ENCODE data around the gene NHSL2. TPM values are rescaled to one million over a fixed set of nuclear protein-coding genes. Genes with fewer than 3 reads are reported as not detected.

Gene NHSL2
- total RNA-seq, 2 donors from 2014 or later: 1.0 to 4.1 TPM

- H3K9ac ChIP-seq (ENCODE audit: low read depth in 2 of 2, low read length in 2 of 2): no peak overlapping the region
- no peak overlapping the region for H3K27ac ChIP-seq
- H3K4me1 ChIP-seq: peaks cover 3% of the 10 kb centered on the region
- intact Hi-C loops (cut with DNase I): no loop called here
- no peaks in the 10 kb centered on the region for H3K9me3 ChIP-seq
- H3K27me3 ChIP-seq: no peaks in the 10 kb centered on the region
- no peak for DNase-seq
- no peak overlapping the region for H3K4me3 ChIP-seq
- no peaks in the 10 kb centered on the region for H3K36me3 ChIP-seq
- no peak for TF ChIP-seq CTCF (IDR thresholded peaks at IDR 0.05)
Observed at GRCh38 chrX:72020788-72021187, 110.1 kb downstream of the NHSL2 start.

- H3K4me3 ChIP-seq: no peak overlapping the region
- peak; percentile 31 for TF ChIP-seq CTCF (IDR thresholded peaks at IDR 0.05)
- no peak overlapping the region for H3K27ac ChIP-seq
- DNase-seq: no peak
- no peaks in the 10 kb centered on the region for H3K36me3 ChIP-seq
- no peak overlapping the region for H3K9ac ChIP-seq (ENCODE audit: low read depth in 2 of 2, low read length in 2 of 2)
- no peaks in the 10 kb centered on the region for H3K9me3 ChIP-seq
- no peaks in the 10 kb centered on the region for H3K27me3 ChIP-seq
- intact Hi-C loops (cut with DNase I): no loop called here
- peaks cover 3% of the 10 kb centered on the region for H3K4me1 ChIP-seq
Observed at GRCh38 chrX:72021975-72022374, 111.3 kb downstream of the NHSL2 start.

- intact Hi-C loops (cut with DNase I): no loop called here
- no peak for DNase-seq
- no peak for TF ChIP-seq CTCF (IDR thresholded peaks at IDR 0.05)
- Histone ChIP-seq H3K27ac (no peak overlapping the region), H3K27me3 (no peaks in the 10 kb centered on the region), H3K4me3 (no peak overlapping the region), H3K9ac (ENCODE audit: low read depth in 2 of 2, low read length in 2 of 2) (no peak overlapping the region), H3K9me3 (no peaks in the 10 kb centered on the region), H3K4me1 (peaks cover 3% of the 10 kb centered on the region), H3K36me3 (no peaks in the 10 kb centered on the region)
Observed at GRCh38 chrX:72023071-72023470, 112.4 kb downstream of the NHSL2 start.

GRCh38 chrX:72025236-72025770 lies 114.7 kb downstream of the NHSL2 start:
- peak; percentile 10 for DNase-seq
- intact Hi-C loops (cut with DNase I): no loop called here
- Histone ChIP-seq H3K4me1 (no peaks in the 10 kb centered on the region), H3K27me3 (no peaks in the 10 kb centered on the region), H3K4me3 (no peak overlapping the region), H3K9ac (ENCODE audit: low read depth in 2 of 2, low read length in 2 of 2) (no peak overlapping the region), H3K27ac (no peak overlapping the region), H3K36me3 (no peaks in the 10 kb centered on the region), H3K9me3 (no peaks in the 10 kb centered on the region)
- TF ChIP-seq CTCF (IDR thresholded peaks at IDR 0.05): no peak

- no peak overlapping the region for H3K27ac ChIP-seq
- no peak for TF ChIP-seq CTCF (IDR thresholded peaks at IDR 0.05)
- intact Hi-C loops (cut with DNase I): no loop called here
- H3K9me3 ChIP-seq: no peaks in the 10 kb centered on the region
- no peaks in the 10 kb centered on the region for H3K4me1 ChIP-seq
- H3K4me3 ChIP-seq: no peak overlapping the region
- H3K27me3 ChIP-seq: no peaks in the 10 kb centered on the region
- peak; percentile 7 for DNase-seq
- H3K36me3 ChIP-seq: no peaks in the 10 kb centered on the region
- H3K9ac ChIP-seq (ENCODE audit: low read depth in 2 of 2, low read length in 2 of 2): no peak overlapping the region
Observed at GRCh38 chrX:72026341-72027023, 115.8 kb downstream of the NHSL2 start.
